Endothelial cell of umbilical vein (primary cell): ENCODE results near the gene NFKB1. TPM values are rescaled to one million over a fixed set of nuclear protein-coding genes. Genes with fewer than 3 reads are reported as not detected.

Experiments
- BruUV-seq: library from RNA; stranded (reverse); fragments of 400-500 nt; replicated peaks from 2 replicates; lab custom pipeline; 2021; lab: Mats Ljungman, UMichigan
- CTCF ChIA-PET: fragments of 300-600, 350-600 bp; sonication (Branson Sonifier 250); formaldehyde crosslinking; loops from one replicate; lab custom pipeline; 2021; ENCODE audit warnings: antibody characterized with exemption, inconsistent platforms; lab: Charles Lee
- POLR2A ChIA-PET: fragments of 300-600, 350-600 bp; sonication (Branson Sonifier 250); formaldehyde crosslinking; loops from one replicate; lab custom pipeline; 2021; ENCODE audit warnings: antibody characterized with exemption, inconsistent platforms; lab: Charles Lee
- DNase-seq: peaks from one replicate; pipeline ENCODE4 v3.0.0-alpha.2; 2011; ENCODE audit warnings: low read depth, low spot score
- FAIRE-seq: peaks from 2 replicates; lab custom pipeline; 2011; peaks lifted over from hg19 to GRCh38; lab: Jason Lieb, UNC
- H2AFZ ChIP-seq: 2 replicates; pipeline ENCODE4 v1.6.0; 2012; ENCODE audit warnings: low read depth, low read length, control low read depth, inconsistent platforms
- H3K27ac ChIP-seq: 2 replicates; pipeline ENCODE4 v1.5.1; 2011; ENCODE audit warnings: low read depth, mild to moderate bottlenecking, control low read depth, low read length, moderate library complexity; ENCODE audit not compliant: insufficient read depth
- H3K27me3 ChIP-seq, 2 experiments: 2 replicates each; pipeline versions ENCODE4 v1.6.0 to v1.6.1; 2011; ENCODE audit warnings: low read length in 2 of 2, mixed read lengths in 1 of 2; ENCODE audit not compliant: control insufficient read depth in 2 of 2, insufficient read depth in 2 of 2
- H3K36me3 ChIP-seq, 2 experiments: 2 replicates in 1 of 2; 3 replicates in 1 of 2; pipeline ENCODE4 v1.5.1; 2011; ENCODE audit warnings: low read length in 2 of 2, mild to moderate bottlenecking in 1 of 2, moderate library complexity in 1 of 2; ENCODE audit not compliant: control insufficient read depth in 2 of 2, insufficient read depth in 2 of 2; ENCODE audit errors: extremely low read depth in 1 of 2
- H3K4me1 ChIP-seq: 3 replicates; pipeline ENCODE4 v1.5.1; 2011; ENCODE audit warnings: mild to moderate bottlenecking, low read length; ENCODE audit not compliant: control insufficient read depth, insufficient read depth; ENCODE audit errors: extremely low read depth
- H3K4me2 ChIP-seq: 2 replicates; pipeline ENCODE4 v1.6.1; 2011; ENCODE audit warnings: low read length, control low read depth, mixed read lengths; ENCODE audit not compliant: insufficient read depth
- H3K4me3 ChIP-seq, 3 experiments: fragments of 200-600 bp in 1 of 3; sonication (generic), shearing (Covaris generic) in 1 of 3; replicated peaks in 1 of 3; 2 replicates each; pipeline ENCODE4 v1.5.1; 2011 to 2016; ENCODE audit warnings: control low read depth in 3 of 3, low read length in 3 of 3, mild to moderate bottlenecking in 2 of 3, inconsistent platforms in 1 of 3, low read depth in 1 of 3, moderate library complexity in 1 of 3; ENCODE audit not compliant: insufficient read depth in 1 of 3
- H3K79me2 ChIP-seq: 2 replicates; pipeline ENCODE4 v1.6.0; 2012; ENCODE audit warnings: low read length, inconsistent platforms; ENCODE audit not compliant: control insufficient read depth, insufficient read depth
- H3K9ac ChIP-seq: replicated peaks from 2 replicates; pipeline ENCODE3; 2011; ENCODE audit warnings: low read length, control low read depth; ENCODE audit not compliant: insufficient read depth; ENCODE audit errors: extremely low read depth
- H3K9me1 ChIP-seq: replicated peaks from 3 replicates; pipeline ENCODE4 v1.6.0; 2011; ENCODE audit warnings: mild to moderate bottlenecking, low read length; ENCODE audit not compliant: control insufficient read depth, insufficient read depth; ENCODE audit errors: extremely low read depth
- H3K9me3 ChIP-seq: replicated peaks from 2 replicates; pipeline ENCODE4 v1.5.1; 2012; ENCODE audit warnings: low read length, inconsistent platforms; ENCODE audit not compliant: control insufficient read depth, insufficient read depth
- H4K20me1 ChIP-seq: replicated peaks from 2 replicates; pipeline ENCODE3; 2011; ENCODE audit warnings: mild to moderate bottlenecking, low read length; ENCODE audit not compliant: control insufficient read depth, insufficient read depth; ENCODE audit errors: extremely low read depth
- CTCF ChIP-seq, 2 donors: IDR thresholded peaks; 1 replicate in 1 of 2; 2 replicates in 1 of 2; pipeline ENCODE4 v1.5.1; 2011; ENCODE audit warnings: low read length in 2 of 2, mild to moderate bottlenecking in 2 of 2, moderate library complexity in 2 of 2, control low read depth in 1 of 2, inconsistent platforms in 1 of 2, low read depth in 1 of 2; ENCODE audit not compliant: insufficient read depth in 1 of 2; ENCODE audit errors: extremely low read depth in 1 of 2
- EZH2 ChIP-seq: IDR thresholded peaks from 2 replicates; pipeline ENCODE4 v1.6.1; 2012; ENCODE audit warnings: borderline replicate concordance, low read depth, mild to moderate bottlenecking, moderate library complexity, low read length, inconsistent platforms; ENCODE audit not compliant: severe bottlenecking
- FOS ChIP-seq: IDR thresholded peaks from 2 replicates; pipeline ENCODE4 v1.6.1; 2011; ENCODE audit warnings: mild to moderate bottlenecking, low read length, moderate library complexity, borderline replicate concordance; ENCODE audit not compliant: insufficient read depth
- GATA2 ChIP-seq: IDR thresholded peaks from 2 replicates; pipeline ENCODE4 v1.7.0; 2011; ENCODE audit warnings: low read depth, mild to moderate bottlenecking, moderate library complexity, mixed read lengths, low read length; ENCODE audit not compliant: insufficient read length, insufficient read depth
- JUN ChIP-seq: IDR thresholded peaks from 2 replicates; pipeline ENCODE4 v1.6.1; 2011; ENCODE audit warnings: borderline replicate concordance, low read depth; ENCODE audit not compliant: insufficient read length, insufficient read depth
- MAX ChIP-seq: IDR thresholded peaks from 2 replicates; pipeline ENCODE4 v1.6.1; 2011; ENCODE audit not compliant: insufficient read depth, insufficient read length
- MYC ChIP-seq: IDR thresholded peaks from one replicate; pipeline ENCODE4 v1.6.1; 2011; ENCODE audit warnings: mild to moderate bottlenecking, low read depth, low read length
- POLR2A ChIP-seq: IDR thresholded peaks from 2 replicates; pipeline ENCODE4 v1.6.1; 2012; ENCODE audit warnings: low read depth, mild to moderate bottlenecking, control low read depth, low read length
- POLR2AphosphoS5 ChIP-seq: IDR thresholded peaks from 2 replicates; pipeline ENCODE4 v1.6.1; 2012; ENCODE audit warnings: low read depth, mild to moderate bottlenecking, control low read depth, low read length, moderate library complexity; ENCODE audit not compliant: insufficient read depth
- dilution Hi-C: fragments of 300-500 bp; cut with MboI; formaldehyde crosslinking; loops from one replicate; pipeline ENCODE4 v1.15.0; 2019; ENCODE audit warnings: low sequenced_read_pairs; ENCODE audit not compliant: extremely low pct_ligation_motif_present
- intact Hi-C: fragments of 100-400 bp; cut with micrococcal nuclease; formaldehyde crosslinking; loops from one replicate; pipeline ENCODE4 v1.10.0; 2022
- polyA plus RNA-seq, 4 experiments: library from polyadenylated mRNA; depleted of rRNA in 3 of 4; stranded (reverse) in 3 of 4; unstranded in 1 of 4; fragments of >200 nt; gene quantifications; 2 replicates each; pipeline versions ENCODE4 v1.2.1 to v1.2.3, GENCODE V29; 2011 to 2012; ENCODE audit warnings: missing spikeins in 1 of 4
- total RNA-seq: library from RNA; stranded (reverse); gene quantifications from 2 replicates; pipeline ENCODE4 v1.2.3, GENCODE V29; 2021

The NFKB1 gene
- total and polyA plus RNA-seq, 2 donors (not counting 3 experiments of a cell fraction or from before 2014, with no cell fraction given), result 21.3 to 41.4 TPM

- no TSS peak for BruUV-seq
- ChIA-PET POLR2A (no interaction called here), CTCF (interaction anchor here (1.3 to 1.8 kb wide), 2 partner anchors 25 to 636 kb away, joined by 6 to 9 read pairs; no protein-coding TSS in a partner anchor)
- intact Hi-C loops (no loop called here), dilution Hi-C loops (no loop called here)
- DNase-seq, result no peak
- Histone ChIP-seq H3K27me3 (peaks cover 0 to 6% of the 10 kb centered on the region in 2 experiments), H3K4me3 (no peak overlapping the region), H3K9me1 (no peaks in the 10 kb centered on the region), H3K4me2 (no peak overlapping the region), H3K36me3 (no peaks in the 10 kb centered on the region), H2AFZ (no peak overlapping the region), H3K79me2 (no peaks in the 10 kb centered on the region), H4K20me1 (no peaks in the 10 kb centered on the region), H3K4me1 (no peaks in the 10 kb centered on the region), H3K9ac (no peak overlapping the region), H3K27ac (no peak overlapping the region), H3K9me3 (no peaks in the 10 kb centered on the region)
- TF ChIP-seq EZH2 (no peak), GATA2 (no peak), POLR2A (no peak), FOS (no peak), MAX (no peak), JUN (no peak), POLR2AphosphoS5 (no peak), MYC (no peak), CTCF (IDR thresholded peaks at IDR 0.05; ENCODE audit: extremely low read depth in 1 of 2, insufficient read depth in 1 of 2, low read depth in 1 of 2, low read length in 2 of 2) (no peak)
- no peak for FAIRE-seq
Measured at GRCh38 chr4:102455750-102456149, 45.4 kb upstream of the NFKB1 start.
